Naive thymus-derived CD8-positive, alpha-beta T cell (primary cell): ENCODE results near the gene OGDH. TPM values are rescaled to one million over a fixed set of nuclear protein-coding genes. Genes with fewer than 3 reads are reported as not detected.
"Not testable (repeated sequence)": the region's sequence is repeated elsewhere in the genome, so short reads cannot be mapped to it uniquely, and the experiment has no call there.

Source experiments
- ATAC-seq, 2 donors: fragments of 150-1000 bp; cut with Tn5 transposase in 1 of 2; sonication (Bioruptor Pico), chemical (Tn5 transposase) in 1 of 2; 1 replicate in 1 of 2; 2 replicates in 1 of 2; pipeline ENCODE4 v1.10.0; 2021; ENCODE audit warnings: mild to moderate bottlenecking in 2 of 2, moderate library complexity in 2 of 2
- POLR2A ChIA-PET: fragments of 350-600 bp; sonication (Branson Sonifier 250); formaldehyde crosslinking; loops from one replicate; lab custom pipeline; 2021; ENCODE audit warnings: antibody characterized with exemption; lab: Charles Lee
- DNase-seq, 10 donors: peaks; one replicate each; pipeline versions ENCODE4 v3.0.0 to v3.0.0-alpha.2; 2020 to 2022
- H3K27ac Mint-ChIP-seq, 10 donors: one replicate each; pipeline ENCODE4 v1.8.0; 2020 to 2022; ENCODE audit warnings: mild to moderate bottlenecking in 10 of 10, mixed read lengths in 10 of 10, moderate library complexity in 4 of 10, inconsistent platforms in 1 of 10
- H3K27me3 Mint-ChIP-seq, 5 donors: one replicate each; pipeline ENCODE4 v1.8.0; 2021 to 2022; ENCODE audit warnings: mixed read lengths in 5 of 5
- H3K36me3 Mint-ChIP-seq, 3 donors: one replicate each; pipeline ENCODE4 v1.8.0; 2020 to 2022; ENCODE audit warnings: mixed read lengths in 3 of 3, mild to moderate bottlenecking in 2 of 3, inconsistent platforms in 1 of 3
- H3K4me1 Mint-ChIP-seq, 4 donors: one replicate each; pipeline ENCODE4 v1.8.0; 2021 to 2022; ENCODE audit warnings: mixed read lengths in 4 of 4
- H3K4me3 Mint-ChIP-seq, 10 donors: one replicate each; pipeline ENCODE4 v1.8.0; 2020 to 2022; ENCODE audit warnings: mild to moderate bottlenecking in 10 of 10, mixed read lengths in 10 of 10, moderate library complexity in 6 of 10, inconsistent platforms in 1 of 10
- H3K9me3 Mint-ChIP-seq, 9 donors: one replicate each; pipeline ENCODE4 v1.8.0; 2020 to 2022; ENCODE audit warnings: mixed read lengths in 9 of 9, mild to moderate bottlenecking in 3 of 9, inconsistent platforms in 1 of 9, moderate library complexity in 1 of 9
- polyA plus RNA-seq, 3 donors: library from polyadenylated mRNA; unstranded; fragments of 300-500 nt; fragmentation: Illumina TruSeq; gene quantifications; one replicate each; pipeline ENCODE4 v1.2.3, GENCODE V29; 2021
- total RNA-seq, 8 experiments: library from RNA in 2 of 8; stranded (reverse) in 2 of 8; gene quantifications; one replicate each; pipeline ENCODE4 v1.2.3 and lab custom pipeline; 2021 to 2026

The OGDH gene
- total and polyA plus RNA-seq, 5 experiments from 2014 or later, result 23.9 to 67.5 (median 30.6) TPM

DNA sequence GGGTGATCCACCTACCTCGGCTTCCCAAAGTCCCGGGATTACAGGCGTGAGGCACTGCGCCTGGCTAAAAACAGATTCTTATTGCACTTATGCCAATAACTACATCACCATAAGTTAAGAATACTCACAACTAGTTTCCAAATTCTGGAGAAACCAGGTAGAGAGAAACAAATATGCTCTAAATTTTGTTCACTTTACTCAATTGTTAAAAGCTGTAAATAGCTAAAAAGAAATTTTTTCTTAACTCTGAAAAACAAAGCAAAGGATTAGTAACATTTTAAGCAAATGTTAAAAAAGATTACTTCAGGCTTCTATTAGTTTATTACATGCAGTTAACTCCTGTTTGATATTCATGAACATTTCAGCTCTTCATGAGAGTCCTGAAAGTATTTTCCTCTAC, 113.9 kb downstream of the OGDH start:
- POLR2A ChIA-PET, result no interaction called here
- ATAC-seq, result no peak
- DNase-seq, result no peak
- no peak overlapping the region for H3K4me3 Mint-ChIP-seq
- H3K9me3 Mint-ChIP-seq, result peaks cover 0 to 10% (median 2%) of the 10 kb centered on the region in 9 donors
- no peaks in the 10 kb centered on the region for H3K36me3 Mint-ChIP-seq
- H3K27ac Mint-ChIP-seq, result no peak overlapping the region
- H3K4me1 Mint-ChIP-seq, result no peaks in the 10 kb centered on the region
- H3K27me3 Mint-ChIP-seq, result no peaks in the 10 kb centered on the region

DNA sequence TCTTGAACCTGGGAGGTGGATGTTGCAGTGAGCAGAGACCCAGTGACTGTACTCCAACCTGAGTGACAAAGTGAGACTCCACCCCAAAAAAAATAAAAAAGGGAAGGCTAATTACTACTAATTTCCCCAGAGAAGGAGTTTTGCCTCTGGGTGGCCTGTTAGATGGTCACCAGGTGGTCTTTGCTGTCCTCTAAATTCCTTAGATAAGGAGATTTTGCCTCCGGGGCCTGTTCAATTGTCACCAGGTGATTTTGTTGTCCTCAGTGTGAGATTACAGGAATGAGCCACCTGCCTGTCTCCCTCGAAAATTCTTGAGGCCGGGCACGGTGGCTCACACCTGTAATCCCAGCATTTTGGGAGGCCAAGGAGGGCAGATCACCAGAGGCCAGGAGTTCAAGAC, 117.8 kb downstream of the OGDH start:
- ATAC-seq (no peak), DNase-seq (no peak)
- Mint-ChIP-seq H3K9me3 (peaks cover 0 to 10% (median 2%) of the 10 kb centered on the region in 9 donors), H3K27ac (peak overlapping the region in 1 of 10 donors; percentile 15), H3K27me3 (peaks cover 0 to 7% (median 0%) of the 10 kb centered on the region in 5 donors), H3K4me3 (no peak overlapping the region), H3K4me1 (peaks cover 0 to 4% (median 0%) of the 10 kb centered on the region in 4 donors), H3K36me3 (no peaks in the 10 kb centered on the region)
- POLR2A ChIA-PET, result no interaction called here

DNA sequence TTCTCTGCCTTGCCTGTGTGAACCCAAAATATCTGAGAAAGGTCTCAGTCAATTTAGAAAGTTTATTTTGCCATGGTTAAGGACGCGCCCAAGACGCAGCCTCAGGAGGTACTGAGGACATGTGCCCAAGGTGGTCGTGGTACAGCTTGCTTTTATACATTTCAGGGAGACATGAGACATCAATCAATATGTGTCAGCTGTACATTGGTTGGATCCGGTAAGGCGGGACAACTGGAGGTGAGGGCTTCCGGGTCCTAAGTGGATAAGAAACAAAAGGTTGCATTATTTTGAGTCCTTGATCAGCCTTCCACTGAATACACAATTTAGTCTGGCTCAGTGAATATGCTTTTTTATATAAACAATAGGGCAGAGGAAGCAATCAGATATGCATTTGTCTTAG, 119.8 kb downstream of the OGDH start:
- ATAC-seq, H3K36me3 Mint-ChIP-seq, H3K27me3 Mint-ChIP-seq, H3K4me1 Mint-ChIP-seq, POLR2A ChIA-PET, H3K27ac Mint-ChIP-seq, H3K9me3 Mint-ChIP-seq, DNase-seq, H3K4me3 Mint-ChIP-seq: not testable (repeated sequence)

DNA sequence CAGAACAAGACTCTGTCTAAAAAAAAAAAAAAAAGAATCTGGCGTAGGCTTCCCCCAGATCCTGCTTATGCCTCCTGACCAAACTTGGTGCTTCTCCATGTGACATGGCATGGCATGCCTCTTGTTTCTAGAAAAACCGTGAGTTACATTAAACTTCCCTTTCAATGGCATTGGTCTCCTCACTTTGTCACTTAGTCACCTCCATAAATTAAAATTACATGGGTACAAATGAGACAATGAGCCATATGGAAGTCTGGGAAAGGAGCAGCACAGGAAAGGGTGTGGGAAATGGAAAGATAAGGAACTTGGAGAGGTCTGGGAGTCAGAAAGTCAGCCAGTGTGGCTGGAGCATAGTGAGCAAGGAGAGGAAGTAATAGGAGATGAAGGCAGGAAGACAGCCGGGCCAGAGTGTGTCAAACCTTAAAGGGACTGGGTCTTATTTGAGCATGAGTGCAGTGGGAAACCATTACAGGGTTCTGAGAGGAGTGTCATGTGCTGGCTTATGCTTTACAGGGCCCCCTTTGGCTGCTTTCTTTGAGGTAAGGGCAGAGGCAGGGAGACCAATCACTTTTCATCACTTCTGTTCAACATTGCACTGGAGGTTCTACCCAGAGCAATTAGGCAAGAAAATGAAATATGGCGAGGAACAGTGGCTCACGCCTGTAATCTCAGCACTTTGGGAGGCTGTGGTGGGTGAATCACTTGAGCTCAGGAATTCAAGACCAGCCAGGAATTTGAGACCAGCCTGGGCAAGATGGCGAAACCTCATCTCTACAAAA, 120.9 kb downstream of the OGDH start:
- Mint-ChIP-seq H3K27ac (no peak overlapping the region), H3K9me3 (no peaks in the 10 kb centered on the region), H3K4me3 (no peak overlapping the region), H3K27me3 (peaks cover 0 to 9% (median 0%) of the 10 kb centered on the region in 5 donors), H3K36me3 (no peaks in the 10 kb centered on the region), H3K4me1 (peaks cover 0 to 4% (median 0%) of the 10 kb centered on the region in 4 donors)
- ATAC-seq, result no peak
- no peak for DNase-seq
- POLR2A ChIA-PET, result no interaction called here

DNA sequence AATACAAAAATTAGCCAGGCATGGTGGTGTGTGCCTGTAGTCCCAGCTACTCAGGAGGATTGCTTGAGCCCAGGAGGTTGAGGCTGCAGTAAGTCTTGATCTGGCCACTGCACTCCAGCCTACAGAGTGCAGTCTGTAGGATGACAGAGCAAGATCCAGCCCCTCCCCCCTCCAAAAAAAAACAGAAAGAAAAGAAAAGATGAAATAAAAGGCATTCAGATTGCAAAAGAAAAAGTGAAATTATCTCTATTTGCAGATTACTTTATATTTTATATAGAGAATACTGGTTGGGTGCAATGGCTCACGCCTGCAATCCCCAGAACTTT, 121.5 kb downstream of the OGDH start:
- no peaks in the 10 kb centered on the region for H3K36me3 Mint-ChIP-seq
- peak overlapping the region in 1 of 10 donors; percentile 76 for H3K27ac Mint-ChIP-seq
- DNase-seq (no peak), ATAC-seq (no peak)
- H3K27me3 Mint-ChIP-seq, result peaks cover 0 to 9% (median 0%) of the 10 kb centered on the region in 5 donors
- no peak overlapping the region for H3K4me3 Mint-ChIP-seq
- POLR2A ChIA-PET, result no interaction called here
- H3K9me3 Mint-ChIP-seq, result no peaks in the 10 kb centered on the region
- H3K4me1 Mint-ChIP-seq, result peaks cover 0 to 4% (median 0%) of the 10 kb centered on the region in 4 donors

DNA sequence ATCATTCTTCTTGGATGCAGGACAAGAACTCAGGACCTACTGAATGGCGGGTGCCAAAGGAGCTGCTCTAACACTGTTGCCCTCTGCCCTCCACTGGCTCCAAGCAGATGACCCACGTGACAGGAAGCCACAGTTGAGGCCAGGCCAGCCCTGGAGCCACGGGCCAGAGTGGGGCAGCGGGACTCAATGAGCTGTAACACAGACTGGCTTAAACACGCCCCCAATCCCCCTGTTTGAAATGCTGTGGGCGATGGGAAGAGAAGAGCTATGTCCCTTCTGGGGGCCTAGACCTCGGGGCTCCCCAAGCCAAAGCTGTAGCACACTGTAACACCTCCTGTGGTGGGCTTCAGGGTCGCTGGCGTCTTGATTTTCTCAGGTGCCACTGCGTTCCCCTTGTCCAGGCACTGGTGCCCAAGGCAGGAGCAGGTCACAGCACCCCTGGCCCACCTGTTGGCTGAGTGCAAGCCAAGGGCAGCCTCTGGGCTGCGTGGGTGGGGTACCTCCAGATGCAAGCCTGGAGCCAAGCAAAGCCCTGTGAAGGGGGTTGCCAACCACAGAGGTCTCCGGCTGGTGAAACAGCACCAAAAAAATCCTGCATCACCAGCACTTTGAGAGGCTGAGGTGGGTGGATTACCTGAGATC, 123.6 kb downstream of the OGDH start:
- Mint-ChIP-seq H3K36me3 (no peaks in the 10 kb centered on the region), H3K9me3 (no peaks in the 10 kb centered on the region), H3K4me3 (no peak overlapping the region), H3K27ac (no peak overlapping the region), H3K27me3 (peaks cover 0 to 9% (median 0%) of the 10 kb centered on the region in 5 donors), H3K4me1 (peaks cover 0 to 4% (median 1%) of the 10 kb centered on the region in 4 donors)
- POLR2A ChIA-PET, result no interaction called here
- no peak for DNase-seq
- ATAC-seq, result no peak

DNA sequence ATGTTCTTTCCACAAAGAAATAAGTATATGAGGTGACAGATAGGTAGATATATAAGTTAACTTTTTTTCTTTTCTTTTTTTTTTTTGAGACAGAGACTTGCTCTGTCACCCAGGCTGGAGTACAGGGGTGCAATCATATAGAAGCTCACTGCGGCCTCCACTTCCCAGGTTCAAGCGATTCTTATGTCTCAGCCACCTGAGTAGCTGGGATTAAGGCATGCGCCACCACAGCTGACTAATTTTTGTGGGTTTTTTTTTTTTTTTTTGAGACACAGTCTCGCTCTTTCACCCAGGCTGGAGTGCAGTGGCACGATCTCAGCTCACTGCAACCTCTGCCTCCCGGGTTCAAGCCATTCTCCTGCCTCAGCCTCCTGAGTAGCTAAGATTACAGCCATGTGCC, 126.5 kb downstream of the OGDH start:
- H3K27me3 Mint-ChIP-seq, H3K4me3 Mint-ChIP-seq, H3K36me3 Mint-ChIP-seq, H3K27ac Mint-ChIP-seq, H3K9me3 Mint-ChIP-seq, POLR2A ChIA-PET, ATAC-seq, DNase-seq: not testable (repeated sequence)
- peaks cover 0 to 12% (median 0%) of the 10 kb centered on the region in 4 donors for H3K4me1 Mint-ChIP-seq

DNA sequence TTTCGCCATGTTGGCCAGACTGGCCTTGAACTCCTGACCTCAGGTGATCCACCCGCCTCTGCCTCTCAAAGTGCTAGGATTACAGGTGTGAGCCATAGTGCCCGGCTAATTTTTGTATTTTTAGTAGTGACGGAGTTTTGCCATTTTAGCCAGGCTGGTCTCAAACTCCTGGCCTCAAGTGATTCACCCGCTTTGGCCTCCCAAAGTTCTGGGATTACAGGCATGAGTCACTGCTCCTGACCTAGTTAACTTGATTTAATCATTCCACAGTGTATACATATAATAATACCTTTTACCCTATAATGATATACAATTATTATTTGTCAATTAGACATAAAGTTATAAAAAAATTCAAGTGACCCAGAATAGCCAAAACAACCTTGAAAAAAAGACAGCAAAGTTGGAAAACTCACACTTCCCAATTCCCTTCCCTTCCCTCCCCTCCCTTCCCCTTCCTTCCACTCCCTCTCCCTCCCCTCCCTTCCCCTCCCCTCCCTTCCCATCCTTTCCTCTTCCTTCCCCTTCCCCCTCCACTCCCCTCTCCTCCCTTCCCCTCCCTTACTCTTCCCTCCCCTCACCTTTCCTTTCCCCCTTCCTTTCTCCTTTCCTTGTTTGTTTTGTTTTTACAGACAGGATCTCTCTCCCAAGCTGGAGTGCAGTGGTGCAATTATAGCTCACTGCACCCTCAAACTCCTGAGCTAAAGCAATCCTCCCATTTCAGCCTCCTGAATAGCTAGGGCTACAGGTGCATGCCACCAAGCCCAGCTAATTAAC, 127.5 kb downstream of the OGDH start:
- ATAC-seq (no peak), DNase-seq (no peak)
- H3K27me3 Mint-ChIP-seq, result peaks cover 0 to 3% (median 0%) of the 10 kb centered on the region in 5 donors
- peaks cover 0 to 12% (median 0%) of the 10 kb centered on the region in 4 donors for H3K4me1 Mint-ChIP-seq
- no peaks in the 10 kb centered on the region for H3K9me3 Mint-ChIP-seq
- no peaks in the 10 kb centered on the region for H3K36me3 Mint-ChIP-seq
- H3K27ac Mint-ChIP-seq, result no peak overlapping the region
- H3K4me3 Mint-ChIP-seq, result no peak overlapping the region
- POLR2A ChIA-PET, result no interaction called here

DNA sequence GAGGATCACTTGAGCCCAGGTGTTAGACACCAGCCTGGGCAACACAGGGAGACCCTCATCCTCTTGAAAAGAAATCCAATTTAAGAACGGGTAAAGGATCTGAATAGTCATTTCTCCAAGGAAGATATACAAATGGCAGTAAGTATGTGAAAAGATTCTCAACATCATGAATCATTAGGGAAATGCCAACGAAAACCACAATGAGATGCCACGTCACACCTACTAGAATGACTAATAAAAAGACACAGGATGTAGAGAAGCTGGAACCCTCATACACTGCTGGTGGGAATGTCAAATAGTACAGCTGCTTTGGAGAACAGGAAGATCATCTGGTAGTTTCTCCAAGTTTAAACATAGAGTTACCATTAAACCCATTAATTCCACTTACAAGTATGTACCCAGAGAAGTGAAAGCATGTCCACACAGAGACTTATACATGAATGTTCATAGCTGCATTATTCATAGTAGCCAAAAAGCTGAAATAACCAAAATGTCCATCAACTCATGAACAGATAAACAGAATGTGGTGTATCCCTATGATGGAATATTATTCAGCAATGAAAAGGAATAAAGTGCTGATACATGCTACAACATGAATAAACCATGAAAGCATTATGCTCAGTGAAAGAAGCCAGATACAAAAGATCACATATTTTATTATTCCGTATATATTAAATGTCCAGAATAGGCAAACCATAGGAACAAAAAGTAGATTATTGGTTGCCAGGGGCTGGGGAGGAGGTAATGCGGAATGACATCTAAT, 129.2 kb downstream of the OGDH start:
- Mint-ChIP-seq H3K27ac (peak overlapping the region in 1 of 10 donors; percentile 33), H3K4me1 (peaks cover 0 to 12% (median 0%) of the 10 kb centered on the region in 4 donors), H3K36me3 (no peaks in the 10 kb centered on the region), H3K4me3 (no peak overlapping the region), H3K9me3 (no peaks in the 10 kb centered on the region), H3K27me3 (no peaks in the 10 kb centered on the region)
- no peak for ATAC-seq
- POLR2A ChIA-PET, result no interaction called here
- no peak for DNase-seq

DNA sequence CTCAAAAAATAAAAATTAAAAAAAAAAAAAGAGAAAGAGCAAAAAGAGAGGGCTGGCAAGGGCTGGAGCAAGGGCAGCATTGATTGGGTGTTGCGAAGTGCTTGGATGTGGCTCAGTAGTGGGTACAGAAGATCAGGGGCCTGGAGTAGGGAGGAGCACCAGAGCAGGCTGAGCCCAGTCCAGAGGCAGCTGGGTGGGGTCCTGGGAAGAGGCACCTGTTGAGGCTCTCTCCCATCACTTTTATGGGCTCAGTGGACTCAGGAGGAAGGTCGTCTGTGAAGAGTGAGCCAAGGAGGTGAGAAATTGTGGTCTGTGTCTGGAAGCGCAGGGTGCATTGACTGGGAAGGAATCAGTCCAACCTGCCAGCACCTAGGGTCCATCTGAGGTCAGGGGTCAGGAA, 130.5 kb downstream of the OGDH start:
- Mint-ChIP-seq H3K4me3 (no peak overlapping the region), H3K27ac (peak overlapping the region in 1 of 10 donors; percentile 35), H3K4me1 (peaks cover 0 to 12% (median 0%) of the 10 kb centered on the region in 4 donors), H3K9me3 (no peaks in the 10 kb centered on the region), H3K27me3 (no peaks in the 10 kb centered on the region), H3K36me3 (no peaks in the 10 kb centered on the region)
- POLR2A ChIA-PET, result interaction anchor here (0.6 kb wide), 1 partner anchor 15 kb away, joined by 6 read pairs; no protein-coding TSS in a partner anchor
- ATAC-seq (no peak), DNase-seq (no peak)

DNA sequence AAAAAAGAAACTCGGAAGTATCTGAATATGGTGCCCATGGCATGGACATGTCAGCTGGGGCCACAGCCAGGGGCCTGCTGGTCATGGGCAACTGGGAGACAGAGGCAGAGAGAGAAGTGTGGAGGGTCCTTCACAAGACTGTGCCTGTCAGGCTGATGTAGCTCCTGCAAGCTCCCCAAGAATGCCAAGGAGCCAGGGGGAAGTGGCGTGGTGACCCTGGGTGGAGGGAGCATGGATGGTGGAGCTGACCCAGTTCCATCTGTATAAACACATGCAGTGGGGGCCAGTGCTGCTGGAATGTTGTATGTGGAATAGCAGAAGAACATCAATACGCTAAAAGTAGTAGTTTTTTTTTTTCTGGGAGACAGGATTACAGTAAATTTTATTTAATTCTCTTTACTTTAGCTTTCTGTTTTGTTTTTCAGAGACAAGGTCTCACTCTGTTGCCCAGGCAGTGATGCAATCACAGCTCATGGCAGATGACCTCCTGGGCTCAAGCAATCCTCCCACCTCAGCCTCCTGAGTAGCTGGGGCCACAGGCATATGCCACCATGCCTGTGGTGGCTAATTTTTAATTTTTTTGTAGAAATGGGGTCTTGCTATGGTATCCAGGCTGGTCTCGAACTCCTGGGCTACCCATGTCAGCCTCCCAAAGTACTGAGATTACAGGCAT, 131.8 kb downstream of the OGDH start:
- Mint-ChIP-seq H3K27me3 (no peaks in the 10 kb centered on the region), H3K4me3 (no peak overlapping the region), H3K9me3 (no peaks in the 10 kb centered on the region), H3K36me3 (no peaks in the 10 kb centered on the region), H3K27ac (no peak overlapping the region), H3K4me1 (peaks cover 0 to 16% (median 7%) of the 10 kb centered on the region in 4 donors)
- DNase-seq, result no peak
- no peak for ATAC-seq
- POLR2A ChIA-PET, result interaction anchor here (0.6 kb wide), 1 partner anchor 110 kb away, joined by 3 read pairs; the partner anchor contains the start of gene H2AZ2
